A549 (cell line): Measurements from ENCODE around the gene CCDC134.

Source experiments
- CEBPB ChIP-seq, 2 experiments: fragments of >200 bp in 1 of 2; sonication (Bioruptor Twin) in 1 of 2; formaldehyde crosslinking in 1 of 2; IDR thresholded peaks; 2 replicates each; pipeline ENCODE4 v1.6.1; 2012 to 2016
- CHD2 ChIP-seq: fragments of 150-350 bp; IDR thresholded peaks from 2 replicates; pipeline ENCODE4 v1.6.1; 2014; ENCODE audit warnings: low read length; ENCODE audit not compliant: partially characterized antibody
- CTCF ChIP-seq: fragments of >200 bp; sonication (Bioruptor Twin); formaldehyde crosslinking; IDR thresholded peaks from 3 replicates; pipeline ENCODE4 v1.5.1; 2016
- ESRRA ChIP-seq: fragments of 150-350 bp; IDR thresholded peaks from 2 replicates; pipeline ENCODE4 v1.6.1; 2014; ENCODE audit warnings: mild to moderate bottlenecking, low read length, borderline replicate concordance
- HDAC2 ChIP-seq: fragments of 200-600 bp; sonication (generic); IDR thresholded peaks from 2 replicates; pipeline ENCODE4 v1.6.1; 2016
- MAFK ChIP-seq: fragments of 450-650 bp; IDR thresholded peaks from 2 replicates; pipeline ENCODE4 v1.6.1; 2014; ENCODE audit not compliant: partially characterized antibody
- MAZ ChIP-seq: fragments of 150-350 bp; IDR thresholded peaks from 2 replicates; pipeline ENCODE4 v1.6.1; 2014; ENCODE audit warnings: antibody characterized with exemption, low read depth, low read length, borderline replicate concordance
- POLR2A ChIP-seq: IDR thresholded peaks from 2 replicates; pipeline ENCODE4 v1.6.1; 2012; ENCODE audit warnings: mild to moderate bottlenecking, low read length
- REST ChIP-seq: fragments of 200-600 bp; sonication (generic); IDR thresholded peaks from 2 replicates; pipeline ENCODE4 v1.6.1; 2016; ENCODE audit warnings: antibody characterized with exemption, mild to moderate bottlenecking, moderate library complexity
- ZSCAN20 ChIP-seq: fragments of 250-450 bp; sonication (Bioruptor Pico); IDR thresholded peaks from 2 replicates; pipeline ENCODE4 v1.8.0; 2022; ENCODE audit warnings: mild to moderate bottlenecking, moderate library complexity

DNA sequence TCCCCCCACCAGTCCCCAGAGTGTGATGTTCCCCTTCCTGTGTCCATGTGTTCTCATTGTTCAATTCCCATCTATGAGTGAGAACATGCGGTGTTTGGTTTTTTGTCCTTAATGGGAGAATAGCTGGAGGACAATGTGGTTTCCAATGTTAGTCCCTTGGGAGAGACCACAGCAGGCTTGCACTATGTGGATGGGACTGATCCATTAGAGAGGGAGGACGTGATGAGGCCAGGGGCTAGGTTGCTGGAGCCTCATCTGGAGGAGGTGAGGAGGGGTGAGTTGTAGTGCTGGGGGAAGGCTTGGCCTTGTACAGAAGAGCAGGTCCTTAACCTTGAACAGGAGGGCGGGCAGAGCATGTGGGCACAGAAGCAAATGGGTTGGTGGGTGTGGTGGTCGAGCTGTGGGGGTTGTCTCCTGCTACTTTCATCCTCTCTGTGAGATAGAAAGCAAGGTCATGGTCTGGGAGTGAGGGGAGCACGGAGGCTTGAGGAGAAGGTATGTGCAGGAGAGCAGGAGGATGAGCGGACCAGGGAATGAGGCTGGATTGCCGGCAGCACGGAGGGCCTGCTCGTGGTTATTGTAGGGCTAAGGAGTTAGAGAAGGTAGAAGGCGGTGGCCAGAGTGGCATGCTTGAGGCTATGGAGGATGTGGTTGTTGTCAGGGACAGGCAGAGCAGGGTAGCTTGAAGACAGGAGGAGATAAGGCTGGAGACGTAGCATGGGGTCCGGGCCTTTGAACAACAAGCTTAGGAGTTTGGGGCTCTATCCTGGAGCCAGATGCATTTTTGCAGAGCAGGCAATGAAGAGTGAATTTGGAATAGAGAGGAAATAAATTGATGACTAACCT lies 21.2 kb downstream of the CCDC134 start:
- TF ChIP-seq HDAC2 (no peak), POLR2A (no peak), MAZ (no peak), CTCF (no peak), ESRRA (no peak), ZSCAN20 (CRISPR knock-in tag) (no peak), REST (no peak), CEBPB (IDR thresholded peaks at IDR 0.05) (no peak), CHD2 (no peak), MAFK (no peak)
